Activated T-helper 2 cell treated with anti-CD3 and anti-CD28 coated beads, Interferon-gamma antibody, Interleukin-2, Interleukin-4, amounts not matched to agents 10 μg/mL and 5 μg/mL and 100 μg/mL, durations not matched to agents 14 hours and 24 hours and 36 hours (primary cell): ENCODE data around the gene PTPRC. TPM values are rescaled to one million over a fixed set of nuclear protein-coding genes. Genes with fewer than 3 reads are reported as not detected.

Experiments used
- DNase-seq: peaks from one replicate; pipeline ENCODE4 v3.0.0; 2021; ENCODE audit warnings: low spot score
- H3K27ac Mint-ChIP-seq: one replicate; pipeline ENCODE4 v1.8.0; 2021; ENCODE audit warnings: mixed read lengths
- H3K27me3 Mint-ChIP-seq: one replicate; pipeline ENCODE4 v1.8.0; 2021; ENCODE audit warnings: low read depth, mixed read lengths
- H3K36me3 Mint-ChIP-seq: one replicate; pipeline ENCODE4 v1.8.0; 2021; ENCODE audit warnings: low read depth, mixed read lengths
- H3K4me1 Mint-ChIP-seq: one replicate; pipeline ENCODE4 v1.8.0; 2021; ENCODE audit warnings: low read depth, mixed read lengths
- H3K4me3 Mint-ChIP-seq: one replicate; pipeline ENCODE4 v1.8.0; 2021; ENCODE audit warnings: low read depth, mild to moderate bottlenecking, moderate library complexity, mixed read lengths
- H3K9me3 Mint-ChIP-seq: one replicate; pipeline ENCODE4 v1.8.0; 2021; ENCODE audit warnings: mixed read lengths
- intact Hi-C: fragments of 100-400 bp; cut with micrococcal nuclease; formaldehyde crosslinking; loops from one replicate; pipeline ENCODE4 v1.15.1; 2023
- total RNA-seq: library from RNA; stranded (reverse); gene quantifications from 2 replicates; pipeline ENCODE4 v1.2.3, GENCODE V29; 2022

PTPRC gene
- total RNA-seq, 1 donor from 2014 or later, result 321 TPM

DNA sequence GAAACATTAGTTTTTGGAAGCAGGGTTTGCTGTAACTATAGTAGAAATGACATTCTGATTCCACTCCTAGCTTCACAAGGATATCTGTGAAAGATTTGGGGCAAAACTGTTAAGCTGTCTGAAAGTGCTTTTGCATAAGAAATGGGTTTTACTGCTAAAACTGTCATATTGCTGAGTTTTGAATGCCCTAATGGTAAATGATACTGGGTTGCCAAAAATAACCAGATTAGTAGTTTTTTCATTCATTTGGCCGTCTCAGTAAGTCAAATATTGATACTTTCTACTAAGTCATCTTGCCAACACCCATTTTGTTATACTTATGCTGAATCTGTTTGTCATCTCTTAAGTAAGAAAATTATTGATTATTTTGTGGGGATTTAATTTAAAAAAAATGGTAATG is 399 bp upstream of the PTPRC start:
- Mint-ChIP-seq H3K27me3 (no peaks in the 10 kb centered on the region), H3K4me3 (peak overlapping the region; percentile 93), H3K36me3 (peaks cover 57% of the 10 kb centered on the region), H3K4me1 (peaks cover 59% of the 10 kb centered on the region), H3K27ac (peak overlapping the region; percentile 94), H3K9me3 (peaks cover 10% of the 10 kb centered on the region)
- intact Hi-C loops, result no loop called here
- no peak for DNase-seq

DNA sequence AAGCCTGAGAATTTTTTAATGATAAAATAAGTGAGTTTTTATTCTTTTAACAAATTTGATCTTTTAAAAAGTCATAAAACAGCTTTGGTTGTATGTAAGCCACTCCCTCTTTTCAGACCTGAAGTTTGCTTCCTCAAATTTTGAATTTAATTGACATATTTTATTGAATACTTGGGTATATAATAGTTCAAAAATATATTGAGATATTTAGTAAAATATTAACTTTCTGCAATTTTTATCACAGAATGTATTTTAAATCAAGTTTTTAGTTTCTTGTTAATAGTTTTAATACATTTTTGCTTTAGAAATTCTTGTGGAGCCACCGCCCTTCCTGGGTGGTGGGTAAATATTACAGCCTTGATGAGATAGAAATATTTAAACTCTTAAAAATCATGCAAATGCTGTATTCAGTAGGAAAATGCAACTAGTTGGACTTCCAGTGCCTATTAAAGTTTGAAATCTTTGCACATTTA is 867 bp downstream of the PTPRC start:
- H3K4me3 Mint-ChIP-seq, result peak overlapping the region; percentile 93
- peaks cover 55% of the 10 kb centered on the region for H3K4me1 Mint-ChIP-seq
- peaks cover 55% of the 10 kb centered on the region for H3K36me3 Mint-ChIP-seq
- peak overlapping the region; percentile 94 for H3K27ac Mint-ChIP-seq
- DNase-seq, result no peak
- intact Hi-C loops, result loop anchor here (10.0 kb wide), 1 partner anchor 865 kb away; the partner anchor contains the start of gene DENND1B
- no peaks in the 10 kb centered on the region for H3K27me3 Mint-ChIP-seq
- no peaks in the 10 kb centered on the region for H3K9me3 Mint-ChIP-seq

DNA sequence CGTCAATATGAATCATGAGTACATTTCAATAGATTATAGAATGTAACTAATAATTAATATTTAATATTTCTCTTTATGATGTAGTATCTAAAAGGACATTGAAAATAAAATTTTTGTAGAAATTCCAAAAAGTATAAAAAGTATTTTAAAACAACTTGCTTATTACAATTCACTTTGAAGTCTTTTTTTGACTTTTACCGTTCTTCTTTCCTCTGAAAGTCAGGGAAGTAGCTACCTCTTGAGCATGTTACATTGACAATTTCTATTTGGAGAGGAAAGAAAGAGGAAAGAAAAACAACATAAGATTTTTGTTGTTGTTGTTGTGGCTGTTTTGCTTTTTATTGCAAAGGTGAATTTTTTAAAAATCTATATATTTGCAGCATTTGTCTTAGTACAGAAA is 1.3 kb downstream of the PTPRC start:
- no peaks in the 10 kb centered on the region for H3K27me3 Mint-ChIP-seq

DNA sequence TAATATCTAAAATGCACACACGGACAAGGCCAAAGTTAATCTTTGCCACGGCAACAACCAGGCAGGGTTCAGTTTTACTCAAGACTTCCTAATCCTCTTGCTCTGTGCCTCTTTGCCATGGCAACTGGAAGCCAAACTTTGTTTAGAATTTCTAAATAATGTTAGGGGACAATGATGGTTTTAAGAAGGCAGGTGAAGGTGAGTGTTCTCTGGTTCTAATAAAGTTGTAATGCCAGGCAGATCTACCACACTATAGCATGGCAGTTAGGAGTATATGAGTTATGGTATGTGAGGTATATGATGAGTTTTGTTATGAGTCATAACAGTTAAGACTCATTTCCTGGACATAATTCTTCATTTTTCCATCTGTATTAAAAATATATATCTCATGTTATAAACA is 2.7 kb downstream of the PTPRC start:
- Mint-ChIP-seq H3K27me3 (no peaks in the 10 kb centered on the region), H3K36me3 (peaks cover 63% of the 10 kb centered on the region)

More for the DNA sequence above, 1.3 kb downstream of the PTPRC start:
- Mint-ChIP-seq H3K9me3 (no peaks in the 10 kb centered on the region), H3K4me3 (peak overlapping the region; percentile 93), H3K36me3 (peaks cover 58% of the 10 kb centered on the region), H3K4me1 (peaks cover 57% of the 10 kb centered on the region), H3K27ac (peak overlapping the region; percentile 94)
- DNase-seq, result no peak
- intact Hi-C loops, result loop anchor here (10.0 kb wide), 1 partner anchor 865 kb away; the partner anchor contains the start of gene DENND1B

DNA sequence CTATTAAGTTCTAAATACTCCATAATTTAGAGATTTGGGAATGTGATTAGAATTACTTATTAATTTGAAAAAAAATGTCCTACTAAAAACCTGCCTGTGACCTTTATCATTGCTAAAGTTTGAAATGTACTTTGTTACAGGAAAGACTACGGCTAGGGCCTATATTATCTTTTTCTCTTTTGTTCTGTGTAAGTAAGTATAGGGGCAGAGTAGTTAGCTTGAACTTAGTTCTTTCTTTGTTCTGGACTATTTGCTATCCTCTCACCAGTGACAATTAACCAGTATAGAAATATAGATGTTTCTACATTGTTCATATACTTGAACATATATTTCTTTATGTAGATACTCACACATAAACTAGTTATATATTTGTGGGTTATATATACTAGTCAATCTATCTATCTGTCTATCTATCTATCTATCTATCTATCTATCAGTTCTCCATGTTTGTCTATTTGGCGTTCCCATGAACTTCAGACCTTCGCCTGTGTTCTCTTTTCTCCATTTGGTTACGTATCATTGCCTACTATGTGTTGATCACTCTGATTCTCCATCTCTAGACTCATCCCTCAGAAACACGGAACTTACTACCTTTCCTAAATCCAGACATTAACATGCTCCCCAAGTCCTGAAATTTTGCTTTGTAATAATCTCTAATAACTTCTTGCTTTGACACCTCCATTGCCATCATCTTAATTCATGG is 3.3 kb downstream of the PTPRC start:
- Mint-ChIP-seq H3K4me3 (peak overlapping the region; percentile 87), H3K27me3 (no peaks in the 10 kb centered on the region), H3K4me1 (peaks cover 50% of the 10 kb centered on the region), H3K36me3 (peaks cover 69% of the 10 kb centered on the region), H3K9me3 (no peaks in the 10 kb centered on the region), H3K27ac (peak overlapping the region; percentile 91)
- intact Hi-C loops, result loop anchor here (1.0 to 10.0 kb wide), 7 partner anchors 7 to 867 kb away; partner anchors contain the start of gene DENND1B
- DNase-seq, result no peak

More for the DNA sequence above, 2.7 kb downstream of the PTPRC start:
- peaks cover 50% of the 10 kb centered on the region for H3K4me1 Mint-ChIP-seq
- intact Hi-C loops, result loop anchor here (1.0 to 10.0 kb wide), 7 partner anchors 8 to 867 kb away; partner anchors contain the start of gene DENND1B
- no peak for DNase-seq
- H3K9me3 Mint-ChIP-seq, result no peaks in the 10 kb centered on the region
- H3K27ac Mint-ChIP-seq, result peak overlapping the region; percentile 91
- peak overlapping the region; percentile 87 for H3K4me3 Mint-ChIP-seq

DNA sequence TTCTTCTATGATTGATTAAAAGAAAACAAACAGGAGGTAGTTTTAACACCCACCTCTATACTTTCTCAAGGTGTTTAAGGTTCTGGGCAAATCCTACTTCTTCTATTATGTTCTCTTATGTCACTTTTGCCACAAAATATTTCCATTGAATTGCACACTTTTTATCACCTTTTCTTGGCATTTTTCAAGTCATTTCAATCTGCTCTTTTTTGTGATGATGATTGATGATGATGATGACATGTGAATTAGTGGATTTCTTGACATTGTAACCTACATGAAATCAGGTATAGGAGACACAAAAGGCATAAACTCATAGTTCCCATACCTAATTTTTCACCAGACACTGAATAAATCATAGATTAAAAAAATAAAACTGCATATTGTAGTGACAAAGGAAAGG is 4.1 kb downstream of the PTPRC start:
- H3K4me1 Mint-ChIP-seq, result peaks cover 48% of the 10 kb centered on the region
- no peaks in the 10 kb centered on the region for H3K9me3 Mint-ChIP-seq
- intact Hi-C loops, result loop anchor here (10.0 kb wide), 1 partner anchor 868 kb away; the partner anchor contains the start of gene DENND1B
- no peaks in the 10 kb centered on the region for H3K27me3 Mint-ChIP-seq
- H3K36me3 Mint-ChIP-seq, result peaks cover 72% of the 10 kb centered on the region
- DNase-seq, result no peak
- H3K27ac Mint-ChIP-seq, result peak overlapping the region; percentile 91
- peak overlapping the region; percentile 87 for H3K4me3 Mint-ChIP-seq

DNA sequence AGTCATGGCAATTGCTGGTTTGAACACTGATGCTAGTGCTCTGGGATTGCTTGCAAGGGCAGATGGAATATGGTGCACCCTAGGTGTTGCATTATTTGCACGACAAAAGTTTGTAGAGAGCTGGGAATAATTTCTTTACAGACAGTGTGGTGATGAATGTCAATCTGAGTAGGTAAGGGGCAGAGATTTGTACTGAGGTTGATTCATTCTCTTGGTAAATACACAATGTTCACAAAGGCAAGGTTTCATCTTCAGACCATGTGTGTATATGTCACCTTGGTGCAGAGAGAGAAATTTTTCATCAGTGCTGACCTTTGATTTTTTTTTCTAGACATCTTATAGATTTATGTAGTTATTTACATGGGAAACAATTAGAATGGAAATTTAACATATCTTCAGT is 5.0 kb downstream of the PTPRC start:
- no peak for DNase-seq
- Mint-ChIP-seq H3K9me3 (no peaks in the 10 kb centered on the region), H3K27ac (peak overlapping the region; percentile 91), H3K36me3 (peaks cover 79% of the 10 kb centered on the region), H3K27me3 (no peaks in the 10 kb centered on the region), H3K4me1 (peaks cover 48% of the 10 kb centered on the region), H3K4me3 (peak overlapping the region; percentile 87)
- intact Hi-C loops, result loop anchor here (10.0 kb wide), 1 partner anchor 869 kb away; the partner anchor contains the start of gene DENND1B

DNA sequence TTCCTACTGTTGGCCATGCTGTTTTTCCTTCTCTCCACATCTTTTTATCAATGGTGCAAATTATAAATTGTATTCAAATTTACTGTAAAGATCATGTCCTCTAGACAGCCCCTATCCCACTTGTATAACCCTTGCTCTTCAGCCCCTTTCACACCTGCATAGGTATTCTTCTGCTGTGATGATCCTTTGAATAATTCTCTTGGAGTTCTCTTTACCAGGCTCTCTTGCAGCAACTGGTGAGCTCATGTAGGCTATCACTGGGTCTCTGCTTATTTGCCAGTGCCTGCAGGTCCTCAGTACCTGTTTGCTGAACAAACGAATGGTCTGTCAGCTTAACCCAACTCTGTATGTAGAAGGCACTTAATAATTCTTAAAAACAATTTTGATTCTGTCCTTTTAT is 8.2 kb downstream of the PTPRC start:
- Mint-ChIP-seq H3K27me3 (no peaks in the 10 kb centered on the region), H3K27ac (peak overlapping the region; percentile 74), H3K9me3 (no peaks in the 10 kb centered on the region), H3K4me1 (peaks cover 77% of the 10 kb centered on the region), H3K4me3 (peak overlapping the region; percentile 64), H3K36me3 (peaks cover 85% of the 10 kb centered on the region)
- intact Hi-C loops, result loop anchor here (10.0 kb wide), 1 partner anchor 872 kb away; the partner anchor contains the start of gene DENND1B
- DNase-seq, result no peak

DNA sequence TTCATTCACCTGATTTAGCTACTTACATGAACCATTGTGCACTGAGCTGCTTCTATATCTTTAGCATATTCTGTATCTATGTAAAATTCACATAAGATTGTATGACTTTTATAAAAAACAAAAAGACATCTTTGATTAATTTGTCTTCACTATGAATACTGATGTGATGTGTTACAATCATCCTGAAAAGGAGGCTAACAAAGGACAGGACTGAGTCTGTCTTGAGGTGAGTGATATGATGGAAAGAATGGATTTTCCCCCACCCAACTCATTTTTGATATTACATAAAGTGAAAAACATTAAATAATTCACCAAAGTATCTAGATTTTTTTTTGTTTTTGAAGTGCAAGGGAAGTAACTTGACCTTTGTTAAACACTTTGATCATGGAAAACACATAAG is 9.8 kb downstream of the PTPRC start:
- no peak for DNase-seq
- Mint-ChIP-seq H3K4me1 (peaks cover 72% of the 10 kb centered on the region), H3K27me3 (no peaks in the 10 kb centered on the region), H3K27ac (peak overlapping the region; percentile 88), H3K9me3 (no peaks in the 10 kb centered on the region), H3K4me3 (peak overlapping the region; percentile 73), H3K36me3 (peaks cover 81% of the 10 kb centered on the region)
- intact Hi-C loops, result loop anchor here (1.0 to 10.0 kb wide), 2 partner anchors 33 to 874 kb away; partner anchors contain the start of gene DENND1B

DNA sequence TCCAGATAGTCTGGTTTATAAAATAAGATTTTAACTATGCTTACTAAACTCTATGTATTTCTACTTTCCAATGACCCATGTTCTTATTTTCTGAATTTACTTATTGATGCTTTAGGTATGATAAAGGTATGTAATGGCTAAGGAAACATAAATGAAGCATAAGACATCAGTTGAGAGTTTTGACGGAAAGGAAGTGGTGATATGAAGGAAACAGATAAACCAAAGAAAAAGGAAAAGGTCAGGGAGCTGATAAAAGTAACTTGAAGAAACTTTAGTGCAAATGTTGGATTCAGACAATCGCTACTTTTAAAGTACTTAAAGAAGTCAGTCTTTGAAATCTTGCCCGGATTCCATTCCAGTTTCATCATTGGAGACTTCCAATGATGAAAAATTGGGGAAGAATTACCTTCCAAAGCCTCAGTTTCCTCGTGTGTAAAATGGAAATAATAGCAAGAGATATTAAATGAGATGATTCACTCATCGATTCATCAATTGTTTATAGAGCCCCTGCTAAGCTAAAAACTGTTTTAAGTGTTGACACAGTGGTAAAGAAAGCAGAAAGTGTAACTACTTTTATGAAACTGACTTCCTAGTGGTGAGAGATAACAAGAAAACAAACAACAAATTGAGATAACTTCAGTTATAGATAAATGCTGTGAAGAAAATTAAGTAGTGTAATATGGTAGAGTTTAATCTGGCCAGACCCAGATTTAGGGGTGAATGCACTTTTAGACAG is 10.6 kb downstream of the PTPRC start:
- H3K4me1 Mint-ChIP-seq, result peaks cover 71% of the 10 kb centered on the region
- DNase-seq, result no peak
- peak overlapping the region; percentile 73 for H3K4me3 Mint-ChIP-seq
- H3K27ac Mint-ChIP-seq, result peak overlapping the region; percentile 88
- intact Hi-C loops, result loop anchor here (1.0 to 10.0 kb wide), 4 partner anchors 8 to 875 kb away; partner anchors contain the start of gene DENND1B
- no peaks in the 10 kb centered on the region for H3K9me3 Mint-ChIP-seq
- no peaks in the 10 kb centered on the region for H3K27me3 Mint-ChIP-seq
- H3K36me3 Mint-ChIP-seq, result peaks cover 78% of the 10 kb centered on the region

DNA sequence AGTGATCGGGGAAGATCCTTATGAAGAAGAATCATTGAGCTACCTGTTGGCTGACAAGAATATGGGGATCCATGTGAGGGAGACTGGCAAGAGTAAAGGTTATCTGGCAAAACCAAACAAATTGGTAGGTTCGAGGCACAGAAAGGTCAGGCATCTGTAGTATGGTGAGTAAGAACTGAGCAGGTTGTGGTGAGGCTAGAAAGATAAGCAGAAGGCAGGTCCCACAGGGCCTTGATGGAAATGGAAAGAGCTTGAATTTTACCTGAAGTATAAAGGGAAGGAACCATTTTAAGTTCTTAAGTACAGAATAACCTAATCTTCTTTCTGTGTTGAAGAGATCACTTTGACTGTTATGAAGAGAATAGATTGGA is 11.1 kb downstream of the PTPRC start:
- Mint-ChIP-seq H3K9me3 (no peaks in the 10 kb centered on the region), H3K4me1 (peaks cover 67% of the 10 kb centered on the region), H3K4me3 (peak overlapping the region; percentile 73), H3K27me3 (no peaks in the 10 kb centered on the region), H3K27ac (peak overlapping the region; percentile 88), H3K36me3 (peaks cover 75% of the 10 kb centered on the region)
- no peak for DNase-seq
- intact Hi-C loops, result loop anchor here (1.0 to 10.0 kb wide), 5 partner anchors 7 to 875 kb away; partner anchors contain the start of gene DENND1B

DNA sequence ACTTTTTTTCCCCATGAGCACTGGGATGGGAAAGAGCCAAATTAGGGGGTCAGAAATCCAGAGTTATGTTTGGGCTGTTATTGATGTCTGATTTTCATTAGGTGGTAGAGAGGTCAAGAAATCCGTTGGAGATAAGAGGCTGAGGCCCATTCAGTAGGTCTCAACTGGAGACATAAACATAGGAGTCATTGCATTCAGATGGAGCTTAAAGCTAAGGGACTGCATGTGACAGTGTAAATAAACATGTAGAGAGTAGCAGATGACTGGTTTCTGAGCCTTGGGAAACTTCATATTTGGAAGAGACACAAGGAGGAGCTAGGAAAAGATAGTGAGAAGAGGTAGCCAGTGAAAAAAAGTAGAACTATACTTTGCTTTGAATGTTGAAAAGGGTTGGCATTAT is 11.7 kb downstream of the PTPRC start:
- H3K4me1 Mint-ChIP-seq, result peaks cover 66% of the 10 kb centered on the region
- H3K27ac Mint-ChIP-seq, result peak overlapping the region; percentile 88
- intact Hi-C loops, result loop anchor here (5.0 kb wide), 1 partner anchor 282 kb away; no protein-coding TSS in a partner anchor
- H3K4me3 Mint-ChIP-seq, result peak overlapping the region; percentile 73
- no peak for DNase-seq
- no peaks in the 10 kb centered on the region for H3K27me3 Mint-ChIP-seq
- no peaks in the 10 kb centered on the region for H3K9me3 Mint-ChIP-seq
- H3K36me3 Mint-ChIP-seq, result peaks cover 73% of the 10 kb centered on the region
